IPS DF 4.7 (cell line): ENCODE measurements around the gene UBC.
"Not testable (repeated sequence)": the region's sequence is repeated elsewhere in the genome, so short reads cannot be mapped to it uniquely, and the experiment has no call there.

Source experiments
- DNase-seq: peaks from one replicate; pipeline ENCODE4 v3.0.0-alpha.2; 2013; ENCODE audit warnings: low spot score; ENCODE audit errors: extremely low read depth

Gene UBC

GRCh38 chr12:124915239-124916236 is 1.1 kb upstream of the UBC start:
- no peak for DNase-seq

- no peak for DNase-seq
Observed at GRCh38 chr12:124913474-124914391, 717 bp downstream of the UBC start.

- DNase-seq: not testable (repeated sequence)
Observed at GRCh38 chr12:124912529-124913287, 1.7 kb downstream of the UBC start.

GRCh38 chr12:124911521-124911920 is 2.9 kb downstream of the UBC start:
- DNase-seq: not testable (repeated sequence)

GRCh38 chr12:124910561-124911478 is 3.6 kb downstream of the UBC start:
- DNase-seq: no peak

GRCh38 chr12:124909831-124910560 is 4.5 kb downstream of the UBC start:
- no peak for DNase-seq

- no peak for DNase-seq
Observed at GRCh38 chr12:124906606-124907261, 7.7 kb downstream of the UBC start.

GRCh38 chr12:124904306-124905098 is 9.9 kb downstream of the UBC start:
- no peak for DNase-seq

- DNase-seq: no peak
Observed at GRCh38 chr12:124902916-124903315, 11.5 kb downstream of the UBC start.

- no peak for DNase-seq
Observed at GRCh38 chr12:124901003-124901402, 13.4 kb downstream of the UBC start.

GRCh38 chr12:124900345-124900795 is 14.1 kb downstream of the UBC start:
- not testable (repeated sequence) for DNase-seq

GRCh38 chr12:124898923-124899294 is 15.5 kb downstream of the UBC start:
- no peak for DNase-seq

- DNase-seq: no peak
Observed at GRCh38 chr12:124898200-124898922, 16.1 kb downstream of the UBC start.

GRCh38 chr12:124896461-124896860 is 18.0 kb downstream of the UBC start:
- no peak for DNase-seq

GRCh38 chr12:124893792-124894516 is 20.5 kb downstream of the UBC start:
- DNase-seq: no peak

- DNase-seq: no peak
Observed at GRCh38 chr12:124888260-124888659, 26.2 kb downstream of the UBC start.

GRCh38 chr12:124887766-124888165 is 26.7 kb downstream of the UBC start:
- DNase-seq: not testable (repeated sequence)
